Left colon (tissue), 2 donors: ENCODE measurements around the gene CREB5. TPM values are rescaled to one million over a fixed set of nuclear protein-coding genes. Genes with fewer than 3 reads are reported as not detected.

Source experiments
- ATAC-seq: fragments of 200-7000 bp; cut with Tn5 transposase; one replicate; pipeline ENCODE4 v1.9.1; 2020; ENCODE audit warnings: mild to moderate bottlenecking, moderate library complexity
- DNase-seq, 2 donors: peaks; one replicate each; pipeline ENCODE4 v3.0.0-alpha.2; 2020
- intact Hi-C, 2 donors: fragments of 100-400 bp; cut with DNase I in 1 of 2; cut with micrococcal nuclease in 1 of 2; formaldehyde crosslinking; loops; one replicate each; pipeline versions ENCODE4 v1.11.2 to v1.14.0; 2022; cut with DNase I, micrococcal nuclease
- total RNA-seq, 2 donors: library from RNA; stranded (reverse); fragmentation: NEBNext Ultra II Directional; extraction: Animal tissue kit (Norgen Biotek cat#: 25700); gene quantifications; one replicate each; pipeline ENCODE4 v1.2.1, GENCODE V29; 2021
- donor health status: DM: no; HTN: no; CAD: no.
- donor health status: DM: yes; HTN: yes; CAD: no.

Gene CREB5
- total RNA-seq, 2 donors from 2014 or later: 1.8 to 2.4 TPM

- ATAC-seq: no peak
- intact Hi-C loops: no loop called here
- no peak for DNase-seq
Observed at GRCh38 chr7:28729727-28730126, 317.4 kb downstream of the CREB5 start.

- DNase-seq (no peak), ATAC-seq (no peak)
- intact Hi-C loops: no loop called here
Observed at GRCh38 chr7:28731092-28731658, 318.9 kb downstream of the CREB5 start.

GRCh38 chr7:28732071-28732869, 320.0 kb downstream of the CREB5 start:
- ATAC-seq (no peak), DNase-seq (no peak)
- intact Hi-C loops: no loop called here

DNA sequence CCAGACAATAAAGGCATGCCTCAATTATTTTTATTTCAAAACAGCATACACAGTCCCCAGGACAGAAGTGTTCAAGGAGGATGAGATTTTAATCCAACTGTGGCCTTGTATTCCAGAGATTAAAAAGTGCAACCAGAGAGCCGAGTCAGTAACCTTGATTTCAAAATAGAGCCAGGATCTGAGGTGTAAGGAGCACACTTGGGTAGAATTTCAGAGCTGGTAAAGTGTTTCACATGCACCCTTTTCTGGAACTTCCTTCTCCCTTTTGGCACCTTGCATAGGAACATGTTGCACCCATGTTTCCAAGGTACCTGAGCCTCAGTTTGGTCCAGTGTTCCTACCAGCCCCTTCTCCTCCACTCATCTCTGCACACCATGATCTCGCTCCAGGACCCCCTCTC, 320.7 kb downstream of the CREB5 start:
- ATAC-seq: no peak
- intact Hi-C loops: no loop called here
- DNase-seq: no peak

DNA sequence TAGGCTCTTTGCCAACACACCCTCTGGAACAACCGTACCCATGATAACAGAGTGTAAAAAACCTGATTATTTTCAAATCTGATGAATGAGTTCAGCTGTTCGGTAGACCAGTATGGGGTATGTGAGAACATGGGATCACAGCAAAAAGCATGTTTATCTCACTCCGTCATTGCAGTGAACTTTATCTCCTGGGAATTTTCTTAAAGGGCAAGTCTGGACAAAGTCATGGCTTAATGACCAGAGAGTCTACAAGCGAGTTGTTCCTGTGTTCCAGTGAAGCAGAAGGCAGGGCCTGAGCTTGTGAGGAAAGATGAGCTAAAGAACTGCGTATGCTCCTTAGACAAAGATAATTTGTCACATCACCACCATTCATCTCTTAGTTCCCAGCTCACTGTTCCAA, 326.1 kb downstream of the CREB5 start:
- intact Hi-C loops: no loop called here
- DNase-seq (no peak), ATAC-seq (no peak)

GRCh38 chr7:28739128-28739527, 326.8 kb downstream of the CREB5 start:
- intact Hi-C loops: no loop called here
- DNase-seq (no peak), ATAC-seq (no peak)

DNA sequence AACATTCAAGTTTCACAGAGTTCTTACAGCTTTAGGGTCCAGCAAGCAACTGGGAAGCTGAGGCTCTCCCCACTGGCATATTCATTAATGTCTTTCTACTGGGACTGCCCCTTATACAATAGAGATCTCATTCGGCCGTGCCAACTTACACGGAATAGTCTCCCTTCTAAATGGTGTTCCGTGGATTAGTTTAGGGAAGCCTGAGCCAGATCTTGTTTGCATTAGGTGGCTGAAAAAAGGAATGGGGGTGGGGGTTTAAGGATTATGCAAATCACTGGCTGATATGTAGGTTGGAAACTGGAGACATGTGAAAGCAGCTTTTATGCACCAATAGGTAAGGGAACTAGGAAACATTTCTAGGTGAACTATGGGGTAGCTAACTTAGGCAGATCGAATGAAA, 327.5 kb downstream of the CREB5 start:
- no peak for ATAC-seq
- DNase-seq: no peak
- intact Hi-C loops: no loop called here

DNA sequence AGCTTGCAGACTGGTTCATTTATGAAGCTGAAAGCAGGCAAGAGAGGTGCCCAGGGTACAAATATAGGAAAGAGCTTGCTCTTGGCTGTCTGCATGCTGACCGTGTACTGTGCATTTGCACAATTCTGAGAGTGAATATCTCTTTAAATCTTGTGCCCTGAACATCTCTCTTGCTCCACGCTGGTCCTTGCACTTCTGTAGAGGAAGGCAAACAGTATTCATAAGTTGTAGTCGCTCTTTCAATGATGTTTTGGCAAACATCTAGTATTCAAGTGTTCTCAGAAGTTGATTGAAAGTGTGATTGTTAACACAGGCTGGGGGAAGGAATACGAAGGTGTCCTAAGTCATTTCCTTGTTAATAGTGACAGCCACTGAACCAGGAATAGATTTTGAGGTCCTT, 332.6 kb downstream of the CREB5 start:
- DNase-seq (no peak), ATAC-seq (no peak)
- intact Hi-C loops: no loop called here

DNA sequence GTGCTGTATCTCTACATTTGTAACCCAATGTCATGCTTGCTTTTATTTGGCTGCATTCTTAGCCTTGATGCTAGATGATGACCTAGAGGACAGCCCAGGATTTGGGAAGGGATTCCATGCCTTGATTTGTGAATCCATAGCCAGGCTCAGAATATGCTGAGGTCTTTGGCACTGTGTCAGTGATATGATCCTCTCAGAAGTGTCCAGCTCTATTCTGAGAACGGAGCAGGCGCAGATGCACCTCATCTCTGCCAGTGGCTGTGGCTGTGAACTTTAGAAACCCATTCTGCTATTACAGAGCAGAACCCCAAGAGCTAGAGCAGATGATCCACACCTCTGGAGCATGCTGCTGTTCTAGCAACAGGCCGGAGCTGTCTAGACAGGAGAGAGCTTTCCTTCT, 333.0 kb downstream of the CREB5 start:
- intact Hi-C loops: no loop called here
- no peak for ATAC-seq
- DNase-seq: no peak

DNA sequence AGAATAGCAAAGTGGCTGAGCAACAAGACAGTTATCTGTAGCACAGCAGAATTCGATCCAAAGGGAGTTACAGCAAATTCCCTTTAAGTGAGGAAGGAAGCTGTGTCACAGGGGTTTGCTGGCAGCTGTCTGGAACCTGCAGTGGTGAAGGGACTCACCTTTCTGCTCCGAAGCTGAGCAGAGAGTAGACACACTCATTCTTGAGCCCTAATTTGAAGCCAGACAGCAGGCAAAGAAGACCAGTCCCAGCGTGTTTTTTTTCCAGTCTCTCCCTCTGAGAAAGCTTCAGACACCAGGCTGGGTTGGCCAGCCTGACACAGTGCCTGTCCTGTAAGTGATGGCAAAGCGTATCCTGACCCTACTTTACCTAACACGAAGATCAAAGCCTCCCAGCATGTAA, 335.1 kb downstream of the CREB5 start:
- intact Hi-C loops: no loop called here
- DNase-seq (no peak), ATAC-seq (no peak)

- DNase-seq (no peak), ATAC-seq (no peak)
- intact Hi-C loops: no loop called here
Observed at GRCh38 chr7:28747854-28748253, 335.5 kb downstream of the CREB5 start.

DNA sequence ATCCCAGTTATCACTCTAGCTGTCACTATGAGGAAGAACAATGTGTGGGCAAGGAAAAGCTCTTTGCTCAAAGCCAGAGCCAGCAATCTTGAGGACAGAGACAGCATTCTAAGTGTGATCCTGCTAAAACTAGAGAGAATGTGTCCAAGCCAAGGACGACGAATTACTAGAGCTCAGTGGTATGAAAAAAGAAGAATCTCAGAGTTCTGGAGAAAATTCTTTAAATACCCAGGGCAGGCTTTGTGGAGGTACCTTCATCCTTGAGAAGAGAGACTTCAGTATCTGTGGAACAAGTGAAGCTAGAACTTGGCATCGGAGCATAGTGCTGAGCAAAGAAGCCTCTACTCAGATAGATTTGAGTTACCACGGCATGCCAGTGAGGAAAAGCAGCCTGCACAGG, 336.0 kb downstream of the CREB5 start:
- ATAC-seq: no peak
- no peak for DNase-seq

GRCh38 chr7:28748933-28749584, 336.7 kb downstream of the CREB5 start:
- ATAC-seq: no peak
- peak in 1 of 2 donors; percentile 18 for DNase-seq
- intact Hi-C loops: no loop called here

More for the DNA sequence above, 336.0 kb downstream of the CREB5 start:
- intact Hi-C loops: no loop called here

GRCh38 chr7:28749638-28750037, 337.3 kb downstream of the CREB5 start:
- intact Hi-C loops: no loop called here
- ATAC-seq (no peak), DNase-seq (no peak)

DNA sequence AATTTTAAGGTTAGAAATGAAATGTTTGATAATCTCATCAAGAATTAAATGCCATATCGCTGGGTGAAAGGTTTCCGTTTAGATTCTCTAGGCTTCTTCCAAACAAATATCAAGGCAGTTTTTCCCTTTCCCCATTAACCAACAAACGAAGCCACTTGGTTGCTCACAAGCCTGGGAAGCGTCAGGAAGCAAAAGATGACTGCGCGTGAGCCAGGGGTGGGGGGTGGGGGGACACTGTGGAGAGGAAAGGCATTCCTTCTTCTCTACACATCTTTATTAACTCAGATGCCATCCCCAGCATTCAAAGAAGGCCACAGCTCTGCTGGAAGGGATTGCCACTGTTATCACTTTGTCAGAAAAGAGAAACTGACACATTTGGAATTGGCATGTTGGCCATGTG, 338.7 kb downstream of the CREB5 start:
- DNase-seq (no peak), ATAC-seq (no peak)
- intact Hi-C loops: no loop called here

DNA sequence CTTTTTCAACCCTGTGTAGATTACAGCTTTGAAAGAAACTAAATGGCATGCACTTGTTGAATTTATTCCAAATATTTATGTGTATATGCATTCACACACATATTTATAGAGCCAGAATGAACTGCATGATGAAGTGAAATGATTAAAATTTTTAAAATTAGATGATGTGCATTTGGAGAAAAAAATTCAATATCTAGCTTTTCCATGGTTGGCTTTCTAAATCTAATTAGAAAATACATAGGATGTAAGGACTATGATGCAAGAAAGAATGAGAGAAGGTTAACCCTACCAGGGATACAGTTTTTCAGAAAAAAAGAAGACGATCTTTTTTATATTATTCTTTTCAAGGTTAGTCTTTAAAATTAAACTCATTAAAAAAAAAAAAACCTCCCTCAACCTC, 341.3 kb downstream of the CREB5 start:
- intact Hi-C loops: no loop called here
- no peak for ATAC-seq

GRCh38 chr7:28754027-28754426, 341.7 kb downstream of the CREB5 start:
- ATAC-seq: peak; percentile 72
- DNase-seq: peak in 1 of 2 donors; percentile 14
- intact Hi-C loops: no loop called here

More for the DNA sequence above, 341.3 kb downstream of the CREB5 start:
- DNase-seq: no peak

DNA sequence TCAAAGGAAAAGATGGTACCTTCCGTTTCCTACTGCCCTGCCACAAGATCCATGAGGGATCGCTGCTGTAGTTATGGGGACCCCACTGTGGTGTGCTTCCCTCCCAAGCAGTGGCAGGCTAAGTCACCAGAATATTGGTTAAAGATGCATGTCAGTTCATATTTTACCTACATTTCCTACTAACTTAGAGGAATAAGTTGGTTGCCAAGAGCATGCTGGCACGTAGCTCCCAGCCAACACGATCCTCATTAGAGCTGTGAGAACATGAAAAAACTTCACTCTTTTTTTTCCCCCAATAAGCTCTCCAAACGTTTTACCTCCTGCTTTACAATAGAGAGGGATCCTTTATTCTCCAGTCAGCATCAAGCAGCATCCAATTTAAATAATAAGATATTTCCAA, 342.1 kb downstream of the CREB5 start:
- no peak for DNase-seq
- intact Hi-C loops: no loop called here
- no peak for ATAC-seq

DNA sequence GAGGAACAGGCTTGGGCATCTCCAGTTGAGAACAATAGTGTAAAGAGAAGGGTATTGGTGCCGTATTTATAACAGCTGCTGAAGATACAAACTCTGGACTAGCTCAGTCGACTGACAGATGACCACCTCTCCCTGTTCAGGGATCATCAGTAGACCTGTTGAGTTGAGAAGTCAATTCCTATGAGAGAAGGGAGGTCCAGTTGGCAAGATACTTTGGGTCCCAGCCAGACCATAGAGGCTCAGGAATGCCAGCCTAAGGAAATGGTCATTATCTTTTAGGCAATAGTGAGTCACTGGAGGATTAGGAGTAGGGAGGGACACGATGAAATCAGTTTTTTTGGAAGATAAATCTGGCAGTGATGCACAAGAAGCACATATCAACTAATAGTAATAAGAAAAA, 342.9 kb downstream of the CREB5 start:
- ATAC-seq: no peak
- DNase-seq: no peak
- intact Hi-C loops: no loop called here

DNA sequence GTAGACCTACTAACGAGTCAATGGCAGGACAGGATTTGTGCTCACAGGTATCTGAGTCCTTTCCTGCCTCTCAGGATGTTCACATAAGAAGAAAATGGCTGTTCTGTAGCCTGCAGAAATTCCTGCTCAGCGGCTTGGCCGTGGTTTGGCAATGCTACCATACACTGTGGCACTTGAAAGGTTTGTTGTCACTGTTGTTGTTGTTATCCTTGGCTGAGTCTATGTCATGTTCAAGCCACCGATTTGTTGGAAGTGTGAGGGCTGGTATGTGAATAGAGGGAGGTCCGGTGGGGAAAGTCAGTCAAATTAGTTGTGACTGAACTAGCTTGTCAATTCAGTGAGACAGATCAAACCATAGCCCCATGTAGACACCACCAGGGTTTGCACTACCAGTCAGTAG, 345.9 kb downstream of the CREB5 start:
- no peak for DNase-seq
- intact Hi-C loops: no loop called here
- no peak for ATAC-seq
